DMS153 (cell line): ENCODE data around the gene DHX15.
"Not testable (repeated sequence)": the region's sequence is repeated elsewhere in the genome, so short reads cannot be mapped to it uniquely, and the experiment has no call there.

Source experiments
- DNase-seq: peaks from one replicate; lab custom pipeline; 2025; lab: John Stamatoyannopoulos, UW

Gene DHX15

DNA sequence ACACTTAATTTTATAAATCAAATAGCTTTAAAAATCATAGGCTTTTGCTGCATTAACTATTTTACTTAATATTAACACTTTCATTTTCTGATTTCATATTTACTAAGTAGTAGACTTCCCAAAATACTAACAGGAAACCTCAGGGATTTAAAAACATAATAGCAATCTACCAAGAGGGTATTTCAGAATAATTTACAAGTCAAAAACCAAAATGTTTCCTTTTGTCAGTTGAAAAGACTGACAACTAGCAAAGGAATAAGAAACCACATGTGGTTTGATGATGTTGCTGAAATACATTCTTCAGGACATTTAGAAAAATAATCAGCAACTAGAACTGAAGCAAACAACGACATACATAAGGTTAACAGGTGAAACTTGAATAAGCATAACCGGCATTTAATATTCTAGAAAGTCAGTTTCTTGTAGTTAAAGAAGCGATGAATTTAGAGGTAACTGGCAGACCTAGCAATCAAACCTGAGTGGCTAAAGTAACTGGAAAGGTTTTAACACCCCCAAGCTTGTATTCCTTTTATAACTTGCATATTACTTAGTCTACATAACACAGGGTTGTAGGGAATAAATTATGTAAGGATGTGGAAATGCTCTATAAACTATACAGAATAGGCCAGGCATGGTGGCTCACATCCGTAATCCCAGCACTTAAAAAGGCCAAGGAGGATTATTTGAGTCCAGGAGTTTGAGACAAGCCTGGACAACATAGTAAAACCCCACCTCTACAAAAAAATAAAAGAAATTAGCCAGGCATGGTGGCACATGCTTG is 40.0 kb downstream of the DHX15 start:
- DNase-seq, result no peak

GRCh38 chr4:24537025-24537424 is 47.3 kb downstream of the DHX15 start:
- DNase-seq, result no peak

- DNase-seq, result no peak
Measured at GRCh38 chr4:24535399-24535798, 49.0 kb downstream of the DHX15 start.

DNA sequence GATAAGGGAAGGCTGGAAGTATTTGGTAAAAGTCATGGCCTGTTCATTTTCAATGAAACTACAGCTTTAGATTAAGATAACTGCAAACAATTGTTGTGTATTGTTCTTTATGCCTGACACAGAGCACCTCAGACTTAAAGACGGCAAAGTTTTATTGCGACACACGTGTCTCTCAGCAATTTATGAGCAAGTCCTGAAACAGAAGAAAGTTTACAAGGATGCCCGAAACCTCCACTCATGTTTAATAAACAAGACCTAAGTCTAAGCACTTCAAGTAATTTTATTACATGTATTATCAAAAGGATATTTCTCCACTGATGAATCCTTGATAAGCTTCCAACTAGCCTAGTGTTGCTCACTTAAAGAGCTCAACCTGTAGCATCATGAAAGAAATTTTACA is 51.0 kb downstream of the DHX15 start:
- no peak for DNase-seq

DNA sequence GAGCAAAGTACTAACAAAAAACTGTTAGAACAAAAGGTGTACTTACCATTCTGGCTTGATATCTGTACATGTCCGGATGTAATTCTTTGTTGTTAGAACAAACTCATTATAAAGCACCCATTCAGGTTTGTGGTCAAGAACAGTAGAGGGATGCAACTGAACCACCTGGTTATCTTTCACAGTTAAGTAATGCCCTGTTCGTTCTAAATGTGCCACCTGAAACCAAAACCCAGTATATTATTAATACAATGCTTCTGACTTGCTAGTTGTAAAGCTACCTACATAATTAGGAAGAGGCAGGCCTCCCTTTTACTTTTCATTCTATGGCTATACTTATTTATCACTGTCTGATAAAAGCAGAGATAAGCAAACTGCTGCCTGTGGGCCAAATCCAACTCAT is 54.8 kb downstream of the DHX15 start:
- DNase-seq, result no peak

DNA sequence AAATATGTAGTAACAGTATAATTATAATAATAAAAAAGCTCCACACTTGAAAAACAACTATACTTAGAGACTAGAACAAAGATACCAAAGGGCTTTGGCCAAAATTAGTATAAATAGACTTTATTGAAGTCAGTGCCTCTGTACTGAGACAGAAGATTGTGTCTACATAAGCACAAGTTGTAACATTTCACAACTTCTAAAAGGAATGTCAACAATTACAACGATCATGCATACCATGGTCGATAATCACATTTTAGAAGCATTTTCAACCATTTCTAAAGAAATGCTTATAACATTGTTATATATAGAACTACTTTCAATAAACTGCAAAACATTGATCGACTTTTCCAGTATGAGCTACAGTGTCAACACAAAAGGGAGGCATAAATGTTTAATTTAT is 57.0 kb downstream of the DHX15 start:
- DNase-seq, result no peak

- DNase-seq, result no peak
Measured at GRCh38 chr4:24521544-24521943, 62.8 kb downstream of the DHX15 start.

GRCh38 chr4:24519649-24520048 is 64.7 kb downstream of the DHX15 start:
- no peak for DNase-seq

GRCh38 chr4:24517676-24518075 is 66.7 kb downstream of the DHX15 start:
- no peak for DNase-seq

DNA sequence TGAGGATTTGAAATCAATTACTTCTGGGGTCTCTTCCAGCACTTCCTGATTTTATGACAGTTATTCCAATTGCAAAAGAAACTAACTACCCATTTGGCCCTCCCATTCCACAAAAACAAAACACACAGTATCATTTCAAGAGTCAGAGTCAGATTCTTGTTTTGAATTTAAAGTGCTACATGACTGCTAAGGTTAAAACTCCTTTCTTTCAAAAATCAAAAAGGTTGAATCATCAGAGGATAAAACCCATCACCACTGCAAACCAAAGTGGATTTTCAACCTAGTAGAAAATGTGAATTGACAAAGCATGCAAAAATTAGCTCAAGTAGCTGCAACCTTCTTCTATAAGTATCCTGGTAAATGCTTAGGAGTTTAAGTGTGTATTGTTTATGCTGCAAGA is 67.4 kb downstream of the DHX15 start:
- no peak for DNase-seq

DNA sequence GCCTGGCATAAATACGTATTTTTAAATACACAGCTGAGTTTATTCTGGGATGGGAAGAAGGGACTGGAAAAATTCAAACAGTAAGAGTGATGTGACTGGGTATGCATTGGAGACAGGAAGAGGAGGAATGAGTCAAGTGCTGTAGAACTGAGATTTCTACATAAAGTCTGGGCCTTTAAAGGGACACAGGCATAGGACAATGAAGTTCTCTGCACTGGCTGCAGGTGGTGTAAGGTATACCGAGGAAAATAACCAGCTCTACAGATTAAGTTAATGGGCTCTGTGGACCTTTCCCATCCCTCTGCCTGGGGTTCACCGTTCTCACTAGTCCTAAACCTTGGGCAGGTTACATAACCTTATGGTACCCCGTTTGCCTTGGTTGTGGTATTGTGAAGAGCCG is 68.7 kb downstream of the DHX15 start:
- DNase-seq, result no peak

- DNase-seq, result no peak
Measured at GRCh38 chr4:24514808-24515207, 69.5 kb downstream of the DHX15 start.

DNA sequence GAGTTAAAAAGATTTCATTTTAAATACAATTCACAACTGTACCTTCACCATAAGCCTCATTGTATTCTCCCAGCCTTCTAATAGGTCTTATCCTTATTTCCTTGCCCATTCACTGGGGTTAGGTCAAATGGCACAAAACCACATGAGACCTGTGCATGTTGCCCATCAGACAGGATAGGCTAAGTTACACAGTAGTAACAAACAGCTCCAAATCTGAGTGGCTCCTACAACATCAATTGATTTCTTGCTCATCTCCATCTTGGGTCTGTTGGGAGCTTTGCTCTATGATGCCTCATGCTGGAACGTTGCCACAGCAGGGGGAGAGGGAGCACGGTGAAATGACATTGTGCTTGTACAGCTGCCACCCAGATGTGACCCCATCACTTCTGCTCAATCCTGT is 70.6 kb downstream of the DHX15 start:
- no peak for DNase-seq

GRCh38 chr4:24511371-24512063 is 72.8 kb downstream of the DHX15 start:
- DNase-seq, result no peak

- DNase-seq, result no peak
Measured at GRCh38 chr4:24510091-24510490, 74.3 kb downstream of the DHX15 start.

DNA sequence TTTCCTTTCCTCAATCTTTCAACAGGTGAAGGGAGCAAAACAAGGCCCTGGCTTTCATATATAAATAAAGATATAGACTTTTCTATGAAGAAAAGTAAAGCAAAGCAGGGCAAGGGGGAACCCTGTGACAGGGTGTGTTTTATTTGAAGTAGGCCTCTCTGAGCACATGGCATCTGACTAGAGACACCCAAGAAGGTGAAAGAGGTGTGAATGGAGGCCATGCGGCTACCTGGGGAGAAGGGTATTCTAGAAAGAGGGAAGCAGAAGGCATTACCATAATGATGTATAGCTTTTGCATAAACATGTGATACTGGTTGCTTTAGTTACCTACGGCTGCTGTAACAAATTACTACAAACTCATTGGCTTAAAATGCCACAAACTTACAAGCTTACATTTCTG is 75.8 kb downstream of the DHX15 start:
- DNase-seq, result no peak

GRCh38 chr4:24507439-24507838 is 76.9 kb downstream of the DHX15 start:
- DNase-seq, result no peak

- not testable (repeated sequence) for DNase-seq
Measured at GRCh38 chr4:24503090-24503489, 81.3 kb downstream of the DHX15 start.

GRCh38 chr4:24497221-24497620 is 87.1 kb downstream of the DHX15 start:
- no peak for DNase-seq

GRCh38 chr4:24496597-24496996 is 87.8 kb downstream of the DHX15 start:
- DNase-seq, result no peak

- DNase-seq, result no peak
Measured at GRCh38 chr4:24495388-24495787, 89.0 kb downstream of the DHX15 start.

DNA sequence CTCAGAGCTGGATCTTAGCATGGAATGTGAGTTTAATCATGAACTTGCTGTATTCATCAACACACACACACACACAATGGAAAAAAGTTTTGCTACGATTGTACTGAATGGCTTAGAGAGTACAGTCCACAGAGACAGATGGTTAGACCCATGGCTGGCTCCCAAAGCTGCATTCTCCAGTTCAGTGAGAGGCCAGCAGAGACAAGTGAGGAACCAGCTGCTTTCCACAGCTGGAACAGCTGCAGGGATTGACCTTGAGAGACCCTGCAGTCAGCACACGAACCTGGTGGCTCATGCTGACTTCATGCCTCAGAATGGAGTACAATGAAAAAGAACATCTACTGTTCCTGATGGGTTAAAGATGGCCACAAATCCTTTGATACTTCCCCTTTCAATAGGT is 94.5 kb downstream of the DHX15 start:
- no peak for DNase-seq

- no peak for DNase-seq
Measured at GRCh38 chr4:24488399-24489164, 95.8 kb downstream of the DHX15 start.
